Measurements from ENCODE around the gene IL1RAPL1.

DNA sequence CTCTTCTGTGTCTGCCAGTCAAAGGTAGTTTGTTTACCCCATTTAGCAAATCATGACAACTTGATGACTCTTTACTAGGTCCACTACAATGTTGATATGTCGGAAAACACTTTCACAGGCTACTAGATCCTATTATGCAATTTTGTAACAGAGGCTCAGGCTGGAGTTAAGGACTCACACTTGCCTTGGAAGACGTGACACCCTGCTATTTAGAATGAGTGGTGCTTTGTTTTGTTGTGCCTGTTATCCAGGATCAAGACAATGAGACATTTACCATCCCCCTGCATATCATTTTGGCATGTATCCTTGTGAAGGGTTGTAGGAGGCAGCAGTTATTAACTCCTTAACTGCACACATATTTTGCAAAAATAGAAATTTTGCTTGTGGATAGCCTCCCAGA, 263.7 kb downstream of the IL1RAPL1 start:
- TF ChIP-seq POLR2A (IDR thresholded peaks at IDR 0.05; ENCODE audit: low read length) (no peak), CEBPB (IDR thresholded peaks at IDR 0.05) (no peak), KDM1A (IDR thresholded peaks at IDR 0.05; ENCODE audit: low read depth) (no peak), NFE2L2 (conservative IDR thresholded peaks at IDR 0.05; ENCODE audit: low read length) (no peak), MAZ (IDR thresholded peaks at IDR 0.05; ENCODE audit: borderline replicate concordance, low read depth, low read length) (no peak)
- TF ChIP-seq, protein P1, sequence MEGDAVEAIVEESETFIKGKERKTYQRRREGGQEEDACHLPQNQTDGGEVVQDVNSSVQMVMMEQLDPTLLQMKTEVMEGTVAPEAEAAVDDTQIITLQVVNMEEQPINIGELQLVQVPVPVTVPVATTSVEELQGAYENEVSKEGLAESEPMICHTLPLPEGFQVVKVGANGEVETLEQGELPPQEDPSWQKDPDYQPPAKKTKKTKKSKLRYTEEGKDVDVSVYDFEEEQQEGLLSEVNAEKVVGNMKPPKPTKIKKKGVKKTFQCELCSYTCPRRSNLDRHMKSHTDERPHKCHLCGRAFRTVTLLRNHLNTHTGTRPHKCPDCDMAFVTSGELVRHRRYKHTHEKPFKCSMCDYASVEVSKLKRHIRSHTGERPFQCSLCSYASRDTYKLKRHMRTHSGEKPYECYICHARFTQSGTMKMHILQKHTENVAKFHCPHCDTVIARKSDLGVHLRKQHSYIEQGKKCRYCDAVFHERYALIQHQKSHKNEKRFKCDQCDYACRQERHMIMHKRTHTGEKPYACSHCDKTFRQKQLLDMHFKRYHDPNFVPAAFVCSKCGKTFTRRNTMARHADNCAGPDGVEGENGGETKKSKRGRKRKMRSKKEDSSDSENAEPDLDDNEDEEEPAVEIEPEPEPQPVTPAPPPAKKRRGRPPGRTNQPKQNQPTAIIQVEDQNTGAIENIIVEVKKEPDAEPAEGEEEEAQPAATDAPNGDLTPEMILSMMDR (IDR thresholded peaks at IDR 0.05), result no peak
- TF ChIP-seq, protein P2, sequence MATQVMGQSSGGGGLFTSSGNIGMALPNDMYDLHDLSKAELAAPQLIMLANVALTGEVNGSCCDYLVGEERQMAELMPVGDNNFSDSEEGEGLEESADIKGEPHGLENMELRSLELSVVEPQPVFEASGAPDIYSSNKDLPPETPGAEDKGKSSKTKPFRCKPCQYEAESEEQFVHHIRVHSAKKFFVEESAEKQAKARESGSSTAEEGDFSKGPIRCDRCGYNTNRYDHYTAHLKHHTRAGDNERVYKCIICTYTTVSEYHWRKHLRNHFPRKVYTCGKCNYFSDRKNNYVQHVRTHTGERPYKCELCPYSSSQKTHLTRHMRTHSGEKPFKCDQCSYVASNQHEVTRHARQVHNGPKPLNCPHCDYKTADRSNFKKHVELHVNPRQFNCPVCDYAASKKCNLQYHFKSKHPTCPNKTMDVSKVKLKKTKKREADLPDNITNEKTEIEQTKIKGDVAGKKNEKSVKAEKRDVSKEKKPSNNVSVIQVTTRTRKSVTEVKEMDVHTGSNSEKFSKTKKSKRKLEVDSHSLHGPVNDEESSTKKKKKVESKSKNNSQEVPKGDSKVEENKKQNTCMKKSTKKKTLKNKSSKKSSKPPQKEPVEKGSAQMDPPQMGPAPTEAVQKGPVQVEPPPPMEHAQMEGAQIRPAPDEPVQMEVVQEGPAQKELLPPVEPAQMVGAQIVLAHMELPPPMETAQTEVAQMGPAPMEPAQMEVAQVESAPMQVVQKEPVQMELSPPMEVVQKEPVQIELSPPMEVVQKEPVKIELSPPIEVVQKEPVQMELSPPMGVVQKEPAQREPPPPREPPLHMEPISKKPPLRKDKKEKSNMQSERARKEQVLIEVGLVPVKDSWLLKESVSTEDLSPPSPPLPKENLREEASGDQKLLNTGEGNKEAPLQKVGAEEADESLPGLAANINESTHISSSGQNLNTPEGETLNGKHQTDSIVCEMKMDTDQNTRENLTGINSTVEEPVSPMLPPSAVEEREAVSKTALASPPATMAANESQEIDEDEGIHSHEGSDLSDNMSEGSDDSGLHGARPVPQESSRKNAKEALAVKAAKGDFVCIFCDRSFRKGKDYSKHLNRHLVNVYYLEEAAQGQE (IDR thresholded peaks at IDR 0.05), result no peak
- TF ChIP-seq, protein P3, sequence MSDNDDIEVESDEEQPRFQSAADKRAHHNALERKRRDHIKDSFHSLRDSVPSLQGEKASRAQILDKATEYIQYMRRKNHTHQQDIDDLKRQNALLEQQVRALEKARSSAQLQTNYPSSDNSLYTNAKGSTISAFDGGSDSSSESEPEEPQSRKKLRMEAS (IDR thresholded peaks at IDR 0.05), result no peak
